Esophagus squamous epithelium (tissue), 5 donors: ENCODE results near the gene GARNL3. TPM values are rescaled to one million over a fixed set of nuclear protein-coding genes. Genes with fewer than 3 reads are reported as not detected.

ENCODE experiments used
- DNase-seq: peaks from one replicate; lab custom pipeline; 2025; lab: John Stamatoyannopoulos, UW
- H3K27ac ChIP-seq, 4 donors: fragments of 200-600 bp; sonication (generic); one replicate each; pipeline ENCODE4 v1.5.1; 2016 to 2019; ENCODE audit warnings: mild to moderate bottlenecking in 1 of 4
- H3K27me3 ChIP-seq, 4 donors: fragments of 200-600 bp; sonication (generic); 1 replicate in 3 of 4; 2 replicates in 1 of 4; pipeline versions ENCODE4 v1.5.1 to v1.6.0; 2017 to 2021; ENCODE audit warnings: antibody characterized with exemption in 1 of 4
- H3K36me3 ChIP-seq, 3 donors: fragments of 200-600 bp; sonication (generic); one replicate each; pipeline ENCODE4 v1.5.1; 2016 to 2019
- H3K4me1 ChIP-seq, 3 donors: fragments of 200-600 bp; sonication (generic); one replicate each; pipeline ENCODE4 v1.5.1; 2017 to 2019
- H3K4me3 ChIP-seq, 4 donors: fragments of 200-600 bp; sonication (generic); 1 replicate in 3 of 4; 2 replicates in 1 of 4; pipeline ENCODE4 v1.5.1; 2016 to 2019; ENCODE audit warnings: mild to moderate bottlenecking in 2 of 4, moderate library complexity in 1 of 4
- H3K9me3 ChIP-seq, 3 donors: fragments of 200-600 bp; sonication (generic); one replicate each; pipeline ENCODE4 v1.5.1; 2016 to 2019
- POLR2A ChIP-seq, 4 donors: fragments of 450-650 bp; IDR thresholded peaks; one replicate each; pipeline ENCODE4 v1.6.1; 2017; ENCODE audit warnings: antibody characterized with exemption in 4 of 4, mild to moderate bottlenecking in 4 of 4, moderate library complexity in 3 of 4
- WGBS, 2 donors: methylation state at CpG; one replicate each; pipeline ENCODE4 v1.1.5; 2018; 5-methylcytosine and 5-hydroxymethylcytosine counted together
- intact Hi-C: fragments of 100-400 bp; cut with DNase I; formaldehyde crosslinking; loops from one replicate; pipeline ENCODE4 v1.15.0; 2022
- total RNA-seq, 4 donors: library from RNA; depleted of rRNA; stranded (reverse); fragments of >200 nt; gene quantifications; one replicate each; pipeline ENCODE4 v1.1.0, GENCODE V29; 2016
- TF ChIP-seq, protein P1 (sequence below), 6 experiments: fragments of 450-650 bp in 4 of 6; fragments of 200-600 bp in 2 of 6; sonication (generic) in 2 of 6; IDR thresholded peaks; one replicate each; pipeline ENCODE4 v1.5.1; 2016 to 2019; ENCODE audit warnings: antibody characterized with exemption in 6 of 6, mild to moderate bottlenecking in 4 of 6, moderate library complexity in 4 of 6
- donor health status: DM: yes; HTN: yes; CAD: no.

Gene GARNL3
- total RNA-seq, 4 donors from 2014 or later, result 1.1 to 22.9 (median 8.2) TPM

GRCh38 chr9:127229691-127230417 lies 34.7 kb upstream of the GARNL3 start:
- H3K27me3 ChIP-seq, result no peaks in the 10 kb centered on the region
- DNase-seq, result no peak
- H3K27ac ChIP-seq, result peak overlapping the region in 1 of 4 donors; percentile 15
- no peak overlapping the region for H3K4me3 ChIP-seq
- H3K36me3 ChIP-seq, result no peaks in the 10 kb centered on the region
- intact Hi-C loops, result loop anchor here (10.0 kb wide), 1 partner anchor 165 kb away; the partner anchor contains the start of gene SLC2A8
- 82 to 85% methylated on average over 4 of the region's 4 CpGs for WGBS, 2 donors
- TF ChIP-seq POLR2A (IDR thresholded peaks at IDR 0.05), result no peak
- TF ChIP-seq, protein P1, sequence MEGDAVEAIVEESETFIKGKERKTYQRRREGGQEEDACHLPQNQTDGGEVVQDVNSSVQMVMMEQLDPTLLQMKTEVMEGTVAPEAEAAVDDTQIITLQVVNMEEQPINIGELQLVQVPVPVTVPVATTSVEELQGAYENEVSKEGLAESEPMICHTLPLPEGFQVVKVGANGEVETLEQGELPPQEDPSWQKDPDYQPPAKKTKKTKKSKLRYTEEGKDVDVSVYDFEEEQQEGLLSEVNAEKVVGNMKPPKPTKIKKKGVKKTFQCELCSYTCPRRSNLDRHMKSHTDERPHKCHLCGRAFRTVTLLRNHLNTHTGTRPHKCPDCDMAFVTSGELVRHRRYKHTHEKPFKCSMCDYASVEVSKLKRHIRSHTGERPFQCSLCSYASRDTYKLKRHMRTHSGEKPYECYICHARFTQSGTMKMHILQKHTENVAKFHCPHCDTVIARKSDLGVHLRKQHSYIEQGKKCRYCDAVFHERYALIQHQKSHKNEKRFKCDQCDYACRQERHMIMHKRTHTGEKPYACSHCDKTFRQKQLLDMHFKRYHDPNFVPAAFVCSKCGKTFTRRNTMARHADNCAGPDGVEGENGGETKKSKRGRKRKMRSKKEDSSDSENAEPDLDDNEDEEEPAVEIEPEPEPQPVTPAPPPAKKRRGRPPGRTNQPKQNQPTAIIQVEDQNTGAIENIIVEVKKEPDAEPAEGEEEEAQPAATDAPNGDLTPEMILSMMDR (IDR thresholded peaks at IDR 0.05), result no peak
- H3K4me1 ChIP-seq, result peaks cover 10 to 31% (median 12%) of the 10 kb centered on the region in 3 donors
- no peaks in the 10 kb centered on the region for H3K9me3 ChIP-seq

GRCh38 chr9:127231666-127232065 lies 32.9 kb upstream of the GARNL3 start:
- intact Hi-C loops, result no loop called here
- 85 to 92% methylated on average over 3 of the region's 3 CpGs for WGBS, 2 donors
- TF ChIP-seq, protein P1 (IDR thresholded peaks at IDR 0.05), result no peak
- TF ChIP-seq POLR2A (IDR thresholded peaks at IDR 0.05), result no peak
- H3K36me3 ChIP-seq, result no peaks in the 10 kb centered on the region
- no peak overlapping the region for H3K27ac ChIP-seq
- no peak for DNase-seq
- H3K9me3 ChIP-seq, result no peaks in the 10 kb centered on the region
- no peaks in the 10 kb centered on the region for H3K27me3 ChIP-seq
- peaks cover 0 to 18% (median 6%) of the 10 kb centered on the region in 3 donors for H3K4me1 ChIP-seq
- H3K4me3 ChIP-seq, result no peak overlapping the region

- no peak overlapping the region for H3K4me3 ChIP-seq
- WGBS, 2 donors, result 73 to 80% methylated on average over 4 of the region's 4 CpGs
- H3K36me3 ChIP-seq, result no peaks in the 10 kb centered on the region
- peaks cover 0 to 27% (median 6%) of the 10 kb centered on the region in 3 donors for H3K4me1 ChIP-seq
- peak overlapping the region in 3 of 4 donors; percentile 17 to 28 (median 27) for H3K27ac ChIP-seq
- intact Hi-C loops, result no loop called here
- no peaks in the 10 kb centered on the region for H3K27me3 ChIP-seq
- no peaks in the 10 kb centered on the region for H3K9me3 ChIP-seq
- DNase-seq, result no peak
- TF ChIP-seq, protein P1 (IDR thresholded peaks at IDR 0.05), result no peak
- TF ChIP-seq POLR2A (IDR thresholded peaks at IDR 0.05), result no peak
Measured at GRCh38 chr9:127232833-127233549, 31.6 kb upstream of the GARNL3 start.

- no peaks in the 10 kb centered on the region for H3K27me3 ChIP-seq
- WGBS, 2 donors, result 38 to 43% methylated on average over 4 of the region's 4 CpGs
- H3K27ac ChIP-seq, result peak overlapping the region in 2 of 4 donors; percentile 27 to 28
- no peak overlapping the region for H3K4me3 ChIP-seq
- TF ChIP-seq, protein P1 (IDR thresholded peaks at IDR 0.05), result no peak
- no peak for TF ChIP-seq POLR2A (IDR thresholded peaks at IDR 0.05)
- peaks cover 0 to 27% (median 6%) of the 10 kb centered on the region in 3 donors for H3K4me1 ChIP-seq
- H3K36me3 ChIP-seq, result no peaks in the 10 kb centered on the region
- intact Hi-C loops, result no loop called here
- no peak for DNase-seq
- H3K9me3 ChIP-seq, result no peaks in the 10 kb centered on the region
Measured at GRCh38 chr9:127233550-127233949, 31.0 kb upstream of the GARNL3 start.

- no peak for DNase-seq
- WGBS, 2 donors, result 56 to 78% methylated on average over 1 of the region's 1 CpG
- H3K27me3 ChIP-seq, result no peaks in the 10 kb centered on the region
- H3K36me3 ChIP-seq, result no peaks in the 10 kb centered on the region
- no peak overlapping the region for H3K4me3 ChIP-seq
- peak overlapping the region in 3 of 4 donors; percentile 27 to 39 (median 28) for H3K27ac ChIP-seq
- intact Hi-C loops, result no loop called here
- peaks cover 0 to 27% (median 6%) of the 10 kb centered on the region in 3 donors for H3K4me1 ChIP-seq
- H3K9me3 ChIP-seq, result no peaks in the 10 kb centered on the region
- TF ChIP-seq, protein P1 (IDR thresholded peaks at IDR 0.05), result no peak
- no peak for TF ChIP-seq POLR2A (IDR thresholded peaks at IDR 0.05)
Measured at GRCh38 chr9:127233989-127234388, 30.6 kb upstream of the GARNL3 start.
